GM18909 (cell line): ENCODE data around the gene ORAI1.
A peak's percentile ranks its signal among the peaks of the same experiment; 100 is the strongest.
"Not testable (repeated sequence)": the region's sequence is repeated elsewhere in the genome, so short reads cannot be mapped to it uniquely, and the experiment has no call there.

ENCODE experiments used
- ATAC-seq: cut with Tn5 transposase; IDR thresholded peaks from one replicate; pipeline ENCODE4 v1.9.1; 2021; ENCODE audit warnings: mild to moderate bottlenecking; ENCODE audit not compliant: unreplicated experiment, poor library complexity

Gene ORAI1

GRCh38 chr12:121626087-121626852, at the start of gene ORAI1:
Gene ORAI1, plus strand, starts transcription at chr12:121626530.
- ATAC-seq = peak; percentile 75

GRCh38 chr12:121576851-121577391, 49.4 kb upstream of the ORAI1 start:
- ATAC-seq = no peak

GRCh38 chr12:121577443-121578180, 48.7 kb upstream of the ORAI1 start:
- ATAC-seq = no peak

GRCh38 chr12:121578230-121579189, 47.8 kb upstream of the ORAI1 start:
- ATAC-seq = no peak

- ATAC-seq = no peak
These were observed 47.0 kb upstream of the ORAI1 start for GRCh38 chr12:121579190-121579791.

- no peak for ATAC-seq
These were observed 46.1 kb upstream of the ORAI1 start for GRCh38 chr12:121579981-121580868.

- ATAC-seq = no peak
These were observed 45.2 kb upstream of the ORAI1 start, which contains the start of gene KDM2B for GRCh38 chr12:121580959-121581685. Gene KDM2B, minus strand, starts transcription at chr12:121581023. Its CDS starts 112 bp downstream, at chr12:121580911.

- no peak for ATAC-seq
These were observed 44.5 kb upstream of the ORAI1 start for GRCh38 chr12:121581686-121582429.

- no peak for ATAC-seq
These were observed 43.6 kb upstream of the ORAI1 start for GRCh38 chr12:121582583-121583333.

- not testable (repeated sequence) for ATAC-seq
These were observed 43.0 kb upstream of the ORAI1 start for GRCh38 chr12:121583334-121583661.

- not testable (repeated sequence) for ATAC-seq
These were observed 41.4 kb upstream of the ORAI1 start for GRCh38 chr12:121584885-121585284.

- ATAC-seq = peak; percentile 54
These were observed 35.7 kb upstream of the ORAI1 start for GRCh38 chr12:121590476-121591143.

GRCh38 chr12:121592320-121592719, 34.0 kb upstream of the ORAI1 start:
- no peak for ATAC-seq

- ATAC-seq = no peak
These were observed 30.8 kb upstream of the ORAI1 start for GRCh38 chr12:121595520-121595919.

- no peak for ATAC-seq
These were observed 29.8 kb upstream of the ORAI1 start for GRCh38 chr12:121596526-121596925.

GRCh38 chr12:121600702-121601336, 25.5 kb upstream of the ORAI1 start:
- no peak for ATAC-seq
